GM23338 (cell line): ENCODE results near the gene FUNDC2. TPM values are rescaled to one million over a fixed set of nuclear protein-coding genes. Genes with fewer than 3 reads are reported as not detected.

Experiments
- ATAC-seq: fragments of 200-7000 bp; cut with Tn5 transposase; 3 replicates; pipeline ENCODE4 v1.9.1; 2020
- DNase-seq: peaks from one replicate; pipeline ENCODE4 v3.0.0-alpha.2; 2015; ENCODE audit warnings: low spot score
- H2AFZ ChIP-seq: fragments of 200-600 bp; sonication (generic); 2 replicates; pipeline ENCODE4 v1.8.0; 2016; ENCODE audit warnings: antibody characterized with exemption, mild to moderate bottlenecking, moderate library complexity
- H3F3A ChIP-seq: fragments of 200-600 bp; sonication (generic); replicated peaks from 2 replicates; pipeline ENCODE4 v1.8.0; 2017; ENCODE audit warnings: antibody characterized with exemption, mixed run types, low read depth
- H3K27ac ChIP-seq: fragments of 200-600 bp; sonication (generic); 2 replicates; pipeline ENCODE4 v1.6.1; 2016; ENCODE audit warnings: low read depth
- H3K27me3 ChIP-seq: fragments of 200-600 bp; sonication (generic); 2 replicates; pipeline ENCODE4 v1.8.0; 2016; ENCODE audit warnings: mild to moderate bottlenecking, mixed run types, moderate library complexity; ENCODE audit not compliant: insufficient read depth
- H3K36me3 ChIP-seq: fragments of 200-600 bp; sonication (generic); 2 replicates; pipeline ENCODE4 v1.8.0; 2016; ENCODE audit warnings: mild to moderate bottlenecking; ENCODE audit not compliant: insufficient read depth
- H3K4me1 ChIP-seq: fragments of 200-600 bp; sonication (generic); 2 replicates; pipeline ENCODE4 v1.8.0; 2016; ENCODE audit warnings: mild to moderate bottlenecking, moderate library complexity; ENCODE audit not compliant: insufficient read depth
- H3K4me2 ChIP-seq: fragments of 200-600 bp; sonication (generic); 2 replicates; pipeline ENCODE4 v1.7.1; 2017; ENCODE audit warnings: mixed run types
- H3K4me3 ChIP-seq: fragments of 200-600 bp; sonication (generic); 2 replicates; pipeline ENCODE4 v1.6.1; 2016; ENCODE audit warnings: mixed run types
- H3K79me2 ChIP-seq: fragments of 200-600 bp; sonication (generic); replicated peaks from 2 replicates; pipeline ENCODE4 v1.8.0; 2017; ENCODE audit warnings: mild to moderate bottlenecking; ENCODE audit not compliant: insufficient read depth
- H3K9me2 ChIP-seq: fragments of 200-600 bp; sonication (generic); 2 replicates; pipeline ENCODE4 v1.8.0; 2017; ENCODE audit not compliant: insufficient read depth
- H4K20me1 ChIP-seq: fragments of 200-600 bp; sonication (generic); replicated peaks from 2 replicates; pipeline ENCODE4 v1.8.0; 2017; ENCODE audit warnings: mild to moderate bottlenecking; ENCODE audit not compliant: insufficient read depth
- H3K27ac Mint-ChIP-seq: 2 replicates; pipeline ENCODE4 v1.8.0; 2020; ENCODE audit warnings: inconsistent platforms, mild to moderate bottlenecking, moderate library complexity, mixed read lengths
- H3K27me3 Mint-ChIP-seq: 3 replicates; pipeline ENCODE4 v1.8.0; 2022; ENCODE audit warnings: low read depth, mild to moderate bottlenecking, moderate library complexity, mixed read lengths, inconsistent platforms; ENCODE audit not compliant: insufficient read depth, poor library complexity
- H3K36me3 Mint-ChIP-seq: 3 replicates; pipeline ENCODE4 v1.8.0; 2021; ENCODE audit warnings: low read depth, mild to moderate bottlenecking, inconsistent platforms, moderate library complexity, mixed read lengths
- H3K4me1 Mint-ChIP-seq: 3 replicates; pipeline ENCODE4 v1.8.0; 2020; ENCODE audit warnings: mild to moderate bottlenecking, inconsistent platforms, mixed read lengths
- H3K4me3 Mint-ChIP-seq: 3 replicates; pipeline ENCODE4 v1.8.0; 2021; ENCODE audit warnings: moderate library complexity, mild to moderate bottlenecking, inconsistent platforms, mixed read lengths
- H3K9me3 Mint-ChIP-seq: 3 replicates; pipeline ENCODE4 v1.8.0; 2020; ENCODE audit warnings: moderate library complexity, mild to moderate bottlenecking, inconsistent platforms, mixed read lengths
- CREB1 ChIP-seq: fragments of 250-450 bp; sonication (Bioruptor Pico); IDR thresholded peaks from 2 replicates; pipeline ENCODE4 v1.5.0; 2020; ENCODE audit warnings: low read depth, mild to moderate bottlenecking, moderate library complexity
- EZH2phosphoT487 ChIP-seq: fragments of 200-600 bp; sonication (generic); IDR thresholded peaks from one replicate; pipeline ENCODE4 v1.8.1; 2018; ENCODE audit warnings: antibody characterized with exemption; ENCODE audit not compliant: unreplicated experiment
- JUNB ChIP-seq: IDR thresholded peaks from one replicate; pipeline ENCODE4 v1.6.1; 2016; ENCODE audit warnings: antibody characterized with exemption; ENCODE audit not compliant: unreplicated experiment
- STAT1 ChIP-seq: IDR thresholded peaks from one replicate; pipeline ENCODE4 v1.6.1; 2016; ENCODE audit warnings: antibody characterized with exemption; ENCODE audit not compliant: unreplicated experiment
- polyA plus RNA-seq: library from polyadenylated mRNA; unstranded; fragments of >200 nt; fragmentation: Nextera tagmentation; extraction: Ambion mirVana; gene quantifications from 2 replicates; pipeline ENCODE4 v1.2.1, GENCODE V29; 2016
- total RNA-seq: library from RNA; depleted of rRNA; stranded (reverse); fragments of >200 nt; shearing (Covaris generic); gene quantifications from 2 replicates; pipeline ENCODE4 v1.2.3, GENCODE V29; 2014
- TF ChIP-seq, protein P1 (sequence below): fragments of 250-450 bp; sonication (Bioruptor Pico); IDR thresholded peaks from 2 replicates; pipeline ENCODE4 v1.5.0; 2020; ENCODE audit warnings: mild to moderate bottlenecking, moderate library complexity
- TF ChIP-seq, protein P2 (sequence below): IDR thresholded peaks from 2 replicates; pipeline ENCODE4 v1.6.1; 2016; ENCODE audit warnings: antibody characterized with exemption
- TF ChIP-seq, protein P3 (sequence below), 2 experiments: fragments of 200-600 bp in 1 of 2; sonication (generic) in 1 of 2; conservative IDR thresholded peaks; 2 replicates each; pipeline versions ENCODE4 v1.5.1 to v1.6.1; 2016 to 2017; ENCODE audit warnings: antibody characterized with exemption in 2 of 2, low read depth in 2 of 2, mild to moderate bottlenecking in 2 of 2, moderate library complexity in 1 of 2

Gene FUNDC2
- total and polyA plus RNA-seq, 2 experiments from 2014 or later, result 28.6 to 58.5 TPM

DNA sequence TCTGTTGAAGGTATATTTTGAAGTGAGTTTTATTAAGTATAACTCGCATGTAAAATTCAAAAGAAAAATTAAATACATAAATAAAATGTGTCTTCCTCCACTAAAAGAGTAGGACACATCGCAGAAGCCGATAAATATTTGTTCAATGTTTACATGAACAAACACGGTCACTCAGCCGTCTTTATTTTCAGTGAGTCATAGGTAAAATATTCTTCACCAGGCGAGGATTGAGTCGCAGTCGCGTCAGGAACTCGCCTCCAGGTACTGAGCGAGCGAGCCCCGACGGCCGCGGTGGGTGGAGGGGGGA is 271 bp upstream of the FUNDC2 start (continued):
- TF ChIP-seq, protein P1, sequence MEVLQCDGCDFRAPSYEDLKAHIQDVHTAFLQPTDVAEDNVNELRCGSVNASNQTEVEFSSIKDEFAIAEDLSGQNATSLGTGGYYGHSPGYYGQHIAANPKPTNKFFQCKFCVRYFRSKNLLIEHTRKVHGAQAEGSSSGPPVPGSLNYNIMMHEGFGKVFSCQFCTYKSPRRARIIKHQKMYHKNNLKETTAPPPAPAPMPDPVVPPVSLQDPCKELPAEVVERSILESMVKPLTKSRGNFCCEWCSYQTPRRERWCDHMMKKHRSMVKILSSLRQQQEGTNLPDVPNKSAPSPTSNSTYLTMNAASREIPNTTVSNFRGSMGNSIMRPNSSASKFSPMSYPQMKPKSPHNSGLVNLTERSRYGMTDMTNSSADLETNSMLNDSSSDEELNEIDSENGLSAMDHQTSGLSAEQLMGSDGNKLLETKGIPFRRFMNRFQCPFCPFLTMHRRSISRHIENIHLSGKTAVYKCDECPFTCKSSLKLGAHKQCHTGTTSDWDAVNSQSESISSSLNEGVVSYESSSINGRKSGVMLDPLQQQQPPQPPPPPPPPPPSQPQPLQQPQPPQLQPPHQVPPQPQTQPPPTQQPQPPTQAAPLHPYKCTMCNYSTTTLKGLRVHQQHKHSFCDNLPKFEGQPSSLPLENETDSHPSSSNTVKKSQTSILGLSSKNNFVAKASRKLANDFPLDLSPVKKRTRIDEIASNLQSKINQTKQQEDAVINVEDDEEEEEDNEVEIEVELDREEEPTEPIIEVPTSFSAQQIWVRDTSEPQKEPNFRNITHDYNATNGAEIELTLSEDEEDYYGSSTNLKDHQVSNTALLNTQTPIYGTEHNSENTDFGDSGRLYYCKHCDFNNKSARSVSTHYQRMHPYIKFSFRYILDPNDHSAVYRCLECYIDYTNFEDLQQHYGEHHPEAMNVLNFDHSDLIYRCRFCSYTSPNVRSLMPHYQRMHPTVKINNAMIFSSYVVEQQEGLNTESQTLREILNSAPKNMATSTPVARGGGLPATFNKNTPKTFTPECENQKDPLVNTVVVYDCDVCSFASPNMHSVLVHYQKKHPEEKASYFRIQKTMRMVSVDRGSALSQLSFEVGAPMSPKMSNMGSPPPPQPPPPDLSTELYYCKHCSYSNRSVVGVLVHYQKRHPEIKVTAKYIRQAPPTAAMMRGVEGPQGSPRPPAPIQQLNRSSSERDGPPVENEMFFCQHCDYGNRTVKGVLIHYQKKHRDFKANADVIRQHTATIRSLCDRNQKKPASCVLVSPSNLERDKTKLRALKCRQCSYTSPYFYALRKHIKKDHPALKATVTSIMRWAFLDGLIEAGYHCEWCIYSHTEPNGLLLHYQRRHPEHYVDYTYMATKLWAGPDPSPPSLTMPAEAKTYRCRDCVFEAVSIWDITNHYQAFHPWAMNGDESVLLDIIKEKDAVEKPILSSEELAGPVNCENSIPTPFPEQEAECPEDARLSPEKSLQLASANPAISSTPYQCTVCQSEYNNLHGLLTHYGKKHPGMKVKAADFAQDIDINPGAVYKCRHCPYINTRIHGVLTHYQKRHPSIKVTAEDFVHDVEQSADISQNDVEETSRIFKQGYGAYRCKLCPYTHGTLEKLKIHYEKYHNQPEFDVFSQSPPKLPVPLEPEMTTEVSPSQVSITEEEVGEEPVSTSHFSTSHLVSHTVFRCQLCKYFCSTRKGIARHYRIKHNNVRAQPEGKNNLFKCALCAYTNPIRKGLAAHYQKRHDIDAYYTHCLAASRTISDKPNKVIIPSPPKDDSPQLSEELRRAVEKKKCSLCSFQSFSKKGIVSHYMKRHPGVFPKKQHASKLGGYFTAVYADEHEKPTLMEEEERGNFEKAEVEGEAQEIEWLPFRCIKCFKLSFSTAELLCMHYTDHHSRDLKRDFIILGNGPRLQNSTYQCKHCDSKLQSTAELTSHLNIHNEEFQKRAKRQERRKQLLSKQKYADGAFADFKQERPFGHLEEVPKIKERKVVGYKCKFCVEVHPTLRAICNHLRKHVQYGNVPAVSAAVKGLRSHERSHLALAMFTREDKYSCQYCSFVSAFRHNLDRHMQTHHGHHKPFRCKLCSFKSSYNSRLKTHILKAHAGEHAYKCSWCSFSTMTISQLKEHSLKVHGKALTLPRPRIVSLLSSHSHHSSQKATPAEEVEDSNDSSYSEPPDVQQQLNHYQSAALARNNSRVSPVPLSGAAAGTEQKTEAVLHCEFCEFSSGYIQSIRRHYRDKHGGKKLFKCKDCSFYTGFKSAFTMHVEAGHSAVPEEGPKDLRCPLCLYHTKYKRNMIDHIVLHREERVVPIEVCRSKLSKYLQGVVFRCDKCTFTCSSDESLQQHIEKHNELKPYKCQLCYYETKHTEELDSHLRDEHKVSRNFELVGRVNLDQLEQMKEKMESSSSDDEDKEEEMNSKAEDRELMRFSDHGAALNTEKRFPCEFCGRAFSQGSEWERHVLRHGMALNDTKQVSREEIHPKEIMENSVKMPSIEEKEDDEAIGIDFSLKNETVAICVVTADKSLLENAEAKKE (CRISPR knock-in tag), result no peak
- no peak for TF ChIP-seq JUNB
- TF ChIP-seq, protein P2, sequence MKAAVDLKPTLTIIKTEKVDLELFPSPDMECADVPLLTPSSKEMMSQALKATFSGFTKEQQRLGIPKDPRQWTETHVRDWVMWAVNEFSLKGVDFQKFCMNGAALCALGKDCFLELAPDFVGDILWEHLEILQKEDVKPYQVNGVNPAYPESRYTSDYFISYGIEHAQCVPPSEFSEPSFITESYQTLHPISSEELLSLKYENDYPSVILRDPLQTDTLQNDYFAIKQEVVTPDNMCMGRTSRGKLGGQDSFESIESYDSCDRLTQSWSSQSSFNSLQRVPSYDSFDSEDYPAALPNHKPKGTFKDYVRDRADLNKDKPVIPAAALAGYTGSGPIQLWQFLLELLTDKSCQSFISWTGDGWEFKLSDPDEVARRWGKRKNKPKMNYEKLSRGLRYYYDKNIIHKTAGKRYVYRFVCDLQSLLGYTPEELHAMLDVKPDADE, result no peak

DNA sequence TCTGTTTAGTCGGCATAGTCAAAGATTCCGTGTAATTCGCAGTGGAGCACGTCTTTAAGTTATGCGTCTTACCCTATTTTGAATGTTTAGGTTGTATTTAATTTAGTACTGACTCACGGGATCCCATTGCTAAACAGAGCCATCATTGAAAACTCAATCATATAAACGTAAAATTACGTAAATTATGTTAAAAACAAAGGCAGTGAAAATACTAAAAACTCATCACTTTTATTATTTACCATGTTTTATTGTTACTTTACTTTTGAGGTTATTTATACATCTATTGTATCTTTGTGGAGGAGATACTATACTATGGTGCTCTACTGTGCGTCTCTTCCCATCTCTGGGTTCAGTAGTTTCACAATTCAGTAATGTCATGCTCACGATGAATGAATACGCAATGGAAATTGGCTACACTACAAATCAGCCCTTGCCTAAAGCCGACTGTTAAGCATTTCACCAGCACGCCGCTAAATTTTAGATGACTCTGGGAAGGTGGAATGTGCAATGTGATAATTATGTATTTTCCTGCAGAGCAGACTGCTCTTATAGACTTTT is 944 bp downstream of the FUNDC2 start:
- H3K27ac Mint-ChIP-seq, result peak overlapping the region; percentile 70
- TF ChIP-seq JUNB, result no peak
- TF ChIP-seq EZH2phosphoT487, result no peak
- TF ChIP-seq CREB1 (CRISPR knock-in tag), result no peak
- TF ChIP-seq, protein P3, sequence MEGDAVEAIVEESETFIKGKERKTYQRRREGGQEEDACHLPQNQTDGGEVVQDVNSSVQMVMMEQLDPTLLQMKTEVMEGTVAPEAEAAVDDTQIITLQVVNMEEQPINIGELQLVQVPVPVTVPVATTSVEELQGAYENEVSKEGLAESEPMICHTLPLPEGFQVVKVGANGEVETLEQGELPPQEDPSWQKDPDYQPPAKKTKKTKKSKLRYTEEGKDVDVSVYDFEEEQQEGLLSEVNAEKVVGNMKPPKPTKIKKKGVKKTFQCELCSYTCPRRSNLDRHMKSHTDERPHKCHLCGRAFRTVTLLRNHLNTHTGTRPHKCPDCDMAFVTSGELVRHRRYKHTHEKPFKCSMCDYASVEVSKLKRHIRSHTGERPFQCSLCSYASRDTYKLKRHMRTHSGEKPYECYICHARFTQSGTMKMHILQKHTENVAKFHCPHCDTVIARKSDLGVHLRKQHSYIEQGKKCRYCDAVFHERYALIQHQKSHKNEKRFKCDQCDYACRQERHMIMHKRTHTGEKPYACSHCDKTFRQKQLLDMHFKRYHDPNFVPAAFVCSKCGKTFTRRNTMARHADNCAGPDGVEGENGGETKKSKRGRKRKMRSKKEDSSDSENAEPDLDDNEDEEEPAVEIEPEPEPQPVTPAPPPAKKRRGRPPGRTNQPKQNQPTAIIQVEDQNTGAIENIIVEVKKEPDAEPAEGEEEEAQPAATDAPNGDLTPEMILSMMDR (conservative IDR thresholded peaks at IDR 0.05; ENCODE audit: low read depth in 2 of 2), result no peak
- no peak for TF ChIP-seq STAT1

More for the DNA sequence above, 944 bp downstream of the FUNDC2 start:
- Mint-ChIP-seq H3K9me3 (no peaks in the 10 kb centered on the region; the same call in 2 of the 3 replicates), H3K4me3 (peak overlapping the region; percentile 82), H3K36me3 (no peaks in the 10 kb centered on the region), H3K27me3 (peaks cover 7% of the 10 kb centered on the region), H3K4me1 (peaks cover 10% of the 10 kb centered on the region; the same call in 2 of the 3 replicates)
- H3K4me1 ChIP-seq, result 0 out of 2 replicates have a peak, but pooled peaks cover 4% of the 10 kb centered on the region
- peak overlapping the region; percentile 69 for H2AFZ ChIP-seq
- H3K27ac ChIP-seq, result peak overlapping the region; percentile 72
- peak overlapping the region; percentile 84 for H3K4me3 ChIP-seq
- no peaks in the 10 kb centered on the region for H3K36me3 ChIP-seq
- H3F3A ChIP-seq, result no peaks in the 10 kb centered on the region
- no peaks in the 10 kb centered on the region for H4K20me1 ChIP-seq
- peaks cover 43% of the 10 kb centered on the region for H3K79me2 ChIP-seq
- DNase-seq, result no peak
- no peaks in the 10 kb centered on the region for H3K27me3 ChIP-seq
- H3K9me2 ChIP-seq, result no peaks in the 10 kb centered on the region
- ATAC-seq, result no peak
- peak overlapping the region; percentile 82 for H3K4me2 ChIP-seq
